ENCODE data around the gene AKAP6. TPM values are rescaled to one million over a fixed set of nuclear protein-coding genes. Genes with fewer than 3 reads are reported as not detected.

The AKAP6 gene
- total RNA-seq, 6 experiments from 2014 or later, result 1.7 to 9.6 (median 4.3) TPM

GRCh38 chr14:32706721-32707519, 377.8 kb downstream of the AKAP6 start:
- TF ChIP-seq POLR2A (IDR thresholded peaks at IDR 0.05) (no peak), CTCF (IDR thresholded peaks at IDR 0.05) (no peak)
- Histone ChIP-seq H3K27ac (no peak overlapping the region), H3K4me1 (no peaks in the 10 kb centered on the region), H3K4me3 (no peak overlapping the region), H3K36me3 (no peaks in the 10 kb centered on the region), H3K27me3 (no peaks in the 10 kb centered on the region), H3K9me3 (no peaks in the 10 kb centered on the region)
- 75% methylated on average over 1 of the region's 1 CpG for WGBS (ENCODE audit: insufficient coverage, low coverage, low lambda C conversion rate, missing lambda C conversion rate)
- DNase-seq, result no peak
- intact Hi-C loops (cut with DNase I), result no loop called here
- no peak for ATAC-seq

- intact Hi-C loops (cut with DNase I), result no loop called here
- Histone ChIP-seq H3K36me3 (no peaks in the 10 kb centered on the region), H3K9me3 (no peaks in the 10 kb centered on the region), H3K27me3 (no peaks in the 10 kb centered on the region), H3K27ac (no peak overlapping the region), H3K4me3 (no peak overlapping the region), H3K4me1 (no peaks in the 10 kb centered on the region)
- ATAC-seq (no peak), DNase-seq (no peak)
- WGBS (ENCODE audit: insufficient coverage, low coverage, low lambda C conversion rate, missing lambda C conversion rate), result 87% methylated on average over 5 of the region's 5 CpGs
- TF ChIP-seq CTCF (IDR thresholded peaks at IDR 0.05) (no peak), POLR2A (IDR thresholded peaks at IDR 0.05) (no peak)
These were observed 378.8 kb downstream of the AKAP6 start for GRCh38 chr14:32707742-32708500.

GRCh38 chr14:32709027-32709426, 379.9 kb downstream of the AKAP6 start:
- Histone ChIP-seq H3K27ac (no peak overlapping the region), H3K27me3 (no peaks in the 10 kb centered on the region), H3K4me1 (no peaks in the 10 kb centered on the region), H3K36me3 (no peaks in the 10 kb centered on the region), H3K9me3 (no peaks in the 10 kb centered on the region), H3K4me3 (no peak overlapping the region)
- ATAC-seq (peak; percentile 39 to 79 (median 48)), DNase-seq (no peak)
- intact Hi-C loops (cut with DNase I), result no loop called here
- TF ChIP-seq POLR2A (IDR thresholded peaks at IDR 0.05) (no peak), CTCF (IDR thresholded peaks at IDR 0.05) (no peak)
- 34% methylated on average over 4 of the region's 4 CpGs for WGBS (ENCODE audit: insufficient coverage, low coverage, low lambda C conversion rate, missing lambda C conversion rate)

- H3K4me1 ChIP-seq, result no peaks in the 10 kb centered on the region
- H3K4me3 ChIP-seq, result no peak overlapping the region
- 63% methylated on average over 7 of the region's 7 CpGs for WGBS (ENCODE audit: insufficient coverage, low coverage, low lambda C conversion rate, missing lambda C conversion rate)
- no peaks in the 10 kb centered on the region for H3K36me3 ChIP-seq
- ATAC-seq, result peak in 3 of 4 donors; percentile 42 to 57 (median 55)
- intact Hi-C loops (cut with DNase I), result no loop called here
- no peak overlapping the region for H3K27ac ChIP-seq
- no peak for TF ChIP-seq POLR2A (IDR thresholded peaks at IDR 0.05)
- no peak for TF ChIP-seq CTCF (IDR thresholded peaks at IDR 0.05)
- no peak for DNase-seq
- H3K9me3 ChIP-seq, result no peaks in the 10 kb centered on the region
- H3K27me3 ChIP-seq, result no peaks in the 10 kb centered on the region
These were observed 381.2 kb downstream of the AKAP6 start for GRCh38 chr14:32710231-32710671.

All from right lobe of liver (tissue), 6 donors.